Fibroblast of villous mesenchyme (primary cell): ENCODE measurements around the gene BAIAP2. TPM values are rescaled to one million over a fixed set of nuclear protein-coding genes. Genes with fewer than 3 reads are reported as not detected.
"Not testable (repeated sequence)": the region's sequence is repeated elsewhere in the genome, so short reads cannot be mapped to it uniquely, and the experiment has no call there.

Source experiments
- DNase-seq: peaks from one replicate; pipeline ENCODE4 v3.0.0-alpha.2; 2010; ENCODE audit warnings: low read depth
- H3K4me3 ChIP-seq: 2 replicates; pipeline ENCODE4 v1.5.1; 2011; ENCODE audit warnings: low read depth, mild to moderate bottlenecking, low read length
- CTCF ChIP-seq: IDR thresholded peaks from 2 replicates; pipeline ENCODE4 v1.5.1; 2012; ENCODE audit warnings: low read depth, mild to moderate bottlenecking, low read length; ENCODE audit not compliant: insufficient read depth
- total RNA-seq: library from RNA; depleted of rRNA; stranded (reverse); fragments of >200 nt; gene quantifications from 2 replicates; pipeline ENCODE4 v1.2.3, GENCODE V29; 2012

The BAIAP2 gene
- total RNA-seq, 1 donor: 25.0 TPM

- no peak for DNase-seq
- no peak overlapping the region for H3K4me3 ChIP-seq
- no peak for TF ChIP-seq CTCF
Measured at GRCh38 chr17:81073967-81074839, 39.3 kb downstream of the BAIAP2 start.

GRCh38 chr17:81074875-81075274 is 39.9 kb downstream of the BAIAP2 start:
- H3K4me3 ChIP-seq: no peak overlapping the region
- no peak for TF ChIP-seq CTCF
- no peak for DNase-seq

DNA sequence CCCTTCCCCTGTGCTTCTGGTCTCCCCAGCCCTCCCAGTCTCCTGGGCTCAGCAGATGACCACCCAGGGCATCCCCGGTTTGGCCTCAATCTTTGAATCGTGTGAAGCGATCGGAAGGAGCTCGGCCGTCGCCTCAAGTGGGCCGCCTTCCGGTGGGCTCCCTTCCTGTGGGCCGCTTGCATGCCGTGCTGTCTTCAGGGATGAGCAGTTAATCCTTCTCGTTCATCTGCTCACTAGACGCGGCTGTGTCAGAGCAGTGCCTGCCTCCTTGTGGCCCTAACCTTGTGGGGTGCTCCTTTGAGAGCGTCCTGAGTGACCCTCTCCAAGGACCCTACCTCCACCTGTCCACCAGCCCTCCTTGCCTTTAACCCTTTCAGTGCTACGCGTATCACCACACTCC is 40.4 kb downstream of the BAIAP2 start:
- TF ChIP-seq CTCF: no peak
- no peak overlapping the region for H3K4me3 ChIP-seq
- DNase-seq: no peak

DNA sequence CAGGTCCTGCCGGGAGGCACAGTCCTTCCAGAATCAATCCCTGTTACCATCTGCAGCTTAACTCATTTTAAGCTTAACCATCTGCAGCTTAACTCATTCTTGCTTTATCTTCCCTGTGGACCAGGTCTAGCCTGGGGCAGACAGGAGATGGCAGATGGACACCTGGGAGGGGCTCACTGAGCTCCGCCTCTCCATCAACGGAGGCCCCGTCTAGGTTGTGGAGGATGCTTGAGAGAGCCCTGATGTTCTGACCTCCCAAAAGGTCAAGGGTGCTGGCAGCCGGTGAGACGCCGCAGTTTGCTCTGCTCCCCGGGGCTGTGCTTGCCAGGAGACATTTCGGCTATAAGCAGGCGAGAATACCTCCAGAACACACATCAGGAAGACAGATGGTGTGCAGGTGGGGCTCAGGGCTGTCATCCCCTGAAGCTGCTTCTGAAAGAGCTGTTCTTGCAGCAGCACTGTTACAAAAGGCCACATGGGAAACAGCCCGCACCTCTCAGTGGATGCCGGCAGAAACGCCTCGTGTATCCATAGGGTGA is 41.3 kb downstream of the BAIAP2 start:
- DNase-seq: no peak
- no peak for TF ChIP-seq CTCF
- H3K4me3 ChIP-seq: no peak overlapping the region

DNA sequence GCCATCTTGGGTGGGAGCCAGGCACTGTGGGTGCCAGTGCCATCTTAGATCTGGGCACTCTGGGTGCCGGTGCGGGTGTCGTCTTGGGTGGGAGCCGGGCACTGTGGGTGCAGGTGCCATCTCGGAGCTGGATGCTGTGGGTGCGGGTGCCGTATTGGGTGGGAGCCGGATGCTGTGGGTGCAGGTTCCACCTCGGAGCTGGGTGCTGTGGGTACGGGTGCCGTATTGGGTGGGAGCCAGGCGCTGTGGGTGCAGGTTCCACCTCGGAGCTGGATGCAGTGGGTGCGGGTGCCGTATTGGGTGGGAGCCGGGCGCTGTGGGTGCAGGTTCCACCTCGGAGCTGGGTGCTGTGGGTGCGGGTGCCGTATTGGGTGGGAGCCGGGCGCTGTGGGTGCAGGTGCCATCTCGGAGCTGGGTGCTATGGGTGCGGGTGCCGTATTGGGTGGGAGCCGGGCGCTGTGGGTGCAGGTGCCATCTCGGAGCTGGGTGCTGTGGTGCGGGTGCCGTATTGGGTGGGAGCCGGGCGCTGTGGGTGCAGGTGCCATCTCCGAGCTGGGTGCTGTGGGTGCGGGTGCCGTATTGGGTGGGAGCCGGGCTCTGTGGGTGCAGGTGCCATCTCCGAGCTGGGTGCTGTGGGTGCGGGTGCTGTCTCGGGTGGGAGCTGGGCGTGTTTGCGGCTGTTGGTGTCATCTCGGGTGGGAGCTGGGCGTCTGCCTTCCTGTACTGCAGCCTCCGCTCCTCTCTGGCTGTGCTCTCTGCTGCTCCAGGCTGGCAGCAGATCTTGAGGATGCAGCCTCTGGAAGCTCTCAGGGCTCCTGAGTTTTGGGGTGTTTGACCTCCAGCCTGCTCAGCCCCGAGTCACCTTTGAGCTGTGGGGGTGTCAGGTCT is 43.3 kb downstream of the BAIAP2 start:
- not testable (repeated sequence) for H3K4me3 ChIP-seq, DNase-seq

DNA sequence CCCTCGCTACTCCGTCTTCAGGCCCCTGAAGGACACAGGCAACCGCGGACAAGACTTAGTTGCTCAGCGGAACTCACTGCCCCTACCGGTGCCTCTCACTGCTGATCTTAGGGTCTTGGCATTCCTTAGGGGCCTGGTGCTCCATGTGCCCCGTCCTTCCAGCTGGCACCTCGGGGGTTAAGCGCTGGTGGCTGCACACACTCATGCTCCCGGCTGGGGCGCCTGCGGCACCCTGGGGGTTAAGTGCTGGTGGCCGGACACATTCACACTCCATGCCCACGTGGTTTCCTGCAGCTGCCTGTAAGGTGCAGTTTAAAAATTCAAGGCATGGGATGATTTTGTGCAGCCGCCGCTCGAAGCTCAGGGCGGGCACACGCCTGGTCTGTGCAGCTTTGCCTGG is 45.1 kb downstream of the BAIAP2 start:
- DNase-seq: no peak
- no peak for TF ChIP-seq CTCF
- H3K4me3 ChIP-seq: no peak overlapping the region
